ENCODE measurements around the gene WDR27.

DNA sequence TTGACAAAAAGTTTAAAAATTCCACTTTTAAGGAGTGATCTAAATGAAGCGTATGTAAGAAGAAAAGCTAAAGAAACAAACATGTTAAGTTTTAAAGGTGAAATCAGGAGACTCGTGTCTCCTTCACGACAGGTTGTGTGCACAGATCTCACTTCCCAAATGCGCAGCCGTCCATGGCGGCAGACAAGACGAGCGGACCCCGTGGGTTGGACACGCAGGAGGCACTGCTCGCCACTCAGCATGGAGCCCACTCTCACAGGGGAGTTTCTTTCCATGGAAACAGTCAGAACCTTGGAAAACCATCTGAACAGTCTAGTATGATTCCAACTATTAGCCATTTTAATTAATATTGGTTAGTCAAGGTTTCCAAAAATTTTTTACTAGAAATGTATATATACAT lies 48.9 kb downstream of the WDR27 start:
- TF ChIP-seq, protein P1, sequence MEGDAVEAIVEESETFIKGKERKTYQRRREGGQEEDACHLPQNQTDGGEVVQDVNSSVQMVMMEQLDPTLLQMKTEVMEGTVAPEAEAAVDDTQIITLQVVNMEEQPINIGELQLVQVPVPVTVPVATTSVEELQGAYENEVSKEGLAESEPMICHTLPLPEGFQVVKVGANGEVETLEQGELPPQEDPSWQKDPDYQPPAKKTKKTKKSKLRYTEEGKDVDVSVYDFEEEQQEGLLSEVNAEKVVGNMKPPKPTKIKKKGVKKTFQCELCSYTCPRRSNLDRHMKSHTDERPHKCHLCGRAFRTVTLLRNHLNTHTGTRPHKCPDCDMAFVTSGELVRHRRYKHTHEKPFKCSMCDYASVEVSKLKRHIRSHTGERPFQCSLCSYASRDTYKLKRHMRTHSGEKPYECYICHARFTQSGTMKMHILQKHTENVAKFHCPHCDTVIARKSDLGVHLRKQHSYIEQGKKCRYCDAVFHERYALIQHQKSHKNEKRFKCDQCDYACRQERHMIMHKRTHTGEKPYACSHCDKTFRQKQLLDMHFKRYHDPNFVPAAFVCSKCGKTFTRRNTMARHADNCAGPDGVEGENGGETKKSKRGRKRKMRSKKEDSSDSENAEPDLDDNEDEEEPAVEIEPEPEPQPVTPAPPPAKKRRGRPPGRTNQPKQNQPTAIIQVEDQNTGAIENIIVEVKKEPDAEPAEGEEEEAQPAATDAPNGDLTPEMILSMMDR (conservative IDR thresholded peaks at IDR 0.05; ENCODE audit: low read length) = no peak
- TF ChIP-seq EZH2phosphoT487 (IDR thresholded peaks at IDR 0.05; ENCODE audit: borderline replicate concordance, low read depth, low read length) = no peak
